Stimulated activated CD8-positive, alpha-beta memory T cell treated with anti-CD3 and anti-CD28 coated beads, Interleukin-2, amount 100 ng/mL, for 1 hour (primary cell): ENCODE data around the gene FBLN1.
"Not testable (repeated sequence)": the region's sequence is repeated elsewhere in the genome, so short reads cannot be mapped to it uniquely, and the experiment has no call there.

Experiments used
- DNase-seq, 2 donors: peaks; one replicate each; pipeline ENCODE4 v3.0.0-alpha.2; 2020; ENCODE audit warnings: low read depth in 2 of 2

FBLN1 gene

GRCh38 chr22:45477366-45478107 lies 25.1 kb upstream of the FBLN1 start:
- DNase-seq: no peak

GRCh38 chr22:45478108-45478771 lies 24.4 kb upstream of the FBLN1 start:
- DNase-seq: no peak

GRCh38 chr22:45480717-45481116 lies 22.0 kb upstream of the FBLN1 start:
- no peak for DNase-seq

- no peak for DNase-seq
These were observed 21.0 kb upstream of the FBLN1 start for GRCh38 chr22:45481661-45482060.

- DNase-seq: no peak
These were observed 20.5 kb upstream of the FBLN1 start for GRCh38 chr22:45482169-45482568.

- no peak for DNase-seq
These were observed 19.4 kb upstream of the FBLN1 start for GRCh38 chr22:45483319-45483718.

- DNase-seq: no peak
These were observed 18.7 kb upstream of the FBLN1 start for GRCh38 chr22:45483918-45484499.

GRCh38 chr22:45484742-45485141 lies 17.9 kb upstream of the FBLN1 start:
- no peak for DNase-seq

GRCh38 chr22:45485261-45485660 lies 17.4 kb upstream of the FBLN1 start:
- no peak for DNase-seq

GRCh38 chr22:45488764-45489370 lies 13.8 kb upstream of the FBLN1 start:
- DNase-seq: no peak

- no peak for DNase-seq
These were observed 11.8 kb upstream of the FBLN1 start for GRCh38 chr22:45490836-45491235.

GRCh38 chr22:45491841-45492240 lies 10.8 kb upstream of the FBLN1 start:
- no peak for DNase-seq

GRCh38 chr22:45493286-45493771 lies 9.4 kb upstream of the FBLN1 start:
- DNase-seq: no peak

- DNase-seq: not testable (repeated sequence)
These were observed 8.4 kb upstream of the FBLN1 start for GRCh38 chr22:45494306-45494705.

GRCh38 chr22:45495616-45496015 lies 7.1 kb upstream of the FBLN1 start:
- not testable (repeated sequence) for DNase-seq

GRCh38 chr22:45496451-45496941 lies 6.2 kb upstream of the FBLN1 start:
- no peak for DNase-seq

GRCh38 chr22:45497351-45498145 lies 5.1 kb upstream of the FBLN1 start:
- DNase-seq: no peak

- no peak for DNase-seq
These were observed 2.9 kb upstream of the FBLN1 start for GRCh38 chr22:45499746-45500145.

- DNase-seq: no peak
These were observed 550 bp downstream of the FBLN1 start for GRCh38 chr22:45503050-45503815.

GRCh38 chr22:45503816-45504372 lies 1.2 kb downstream of the FBLN1 start:
- DNase-seq: no peak
